Measurements from ENCODE around the gene NSFL1C.
"Not testable (repeated sequence)": the region's sequence is repeated elsewhere in the genome, so short reads cannot be mapped to it uniquely, and the experiment has no call there.

Gene NSFL1C

GRCh38 chr20:1422753-1423152, 43.9 kb downstream of the NSFL1C start:
- no peak for DNase-seq

GRCh38 chr20:1420066-1420465, 46.6 kb downstream of the NSFL1C start:
- no peak for DNase-seq

- DNase-seq = no peak
Observed at GRCh38 chr20:1418350-1418749, 48.3 kb downstream of the NSFL1C start.

- no peak for DNase-seq
Observed at GRCh38 chr20:1417790-1418189, 48.9 kb downstream of the NSFL1C start.

DNA sequence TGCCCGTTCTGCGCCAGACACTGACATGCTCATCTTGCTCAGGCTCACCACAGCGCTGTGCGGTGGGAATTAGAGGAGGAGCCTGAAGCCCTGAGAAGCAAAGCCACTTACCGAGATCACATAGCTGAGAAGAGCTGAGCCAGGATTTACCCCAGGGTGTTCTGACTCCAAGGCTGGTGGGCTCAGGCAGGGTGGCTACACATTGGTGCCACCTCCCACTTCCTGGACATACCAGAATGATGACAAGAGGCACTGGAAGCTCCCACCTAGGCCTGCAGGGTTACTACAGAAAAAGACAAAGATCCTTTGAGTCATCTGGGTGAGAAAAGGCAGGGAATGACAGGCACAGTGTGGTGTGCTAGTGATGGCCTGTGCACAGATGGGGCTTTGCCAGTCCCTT, 49.4 kb downstream of the NSFL1C start:
- no peak for DNase-seq

GRCh38 chr20:1415667-1416468, 50.8 kb downstream of the NSFL1C start:
- no peak for DNase-seq

DNA sequence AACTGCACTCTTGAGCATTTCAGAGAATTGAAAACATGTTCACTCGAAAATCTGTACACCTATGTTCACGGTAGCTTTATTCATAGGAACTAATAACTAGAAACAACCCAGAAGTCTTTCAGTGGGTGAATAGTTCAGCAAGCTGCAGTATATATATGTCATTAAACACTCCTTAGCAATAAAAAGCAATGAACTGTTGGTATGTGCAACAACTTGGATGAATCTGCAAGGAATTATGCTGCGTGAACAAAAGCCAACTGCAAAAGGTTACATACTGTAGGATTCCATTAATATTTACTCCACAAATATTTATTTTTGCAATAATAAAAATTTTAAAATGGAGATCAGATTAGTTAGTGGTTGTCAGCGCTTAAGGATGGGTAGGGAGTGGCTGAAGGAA, 51.7 kb downstream of the NSFL1C start:
- DNase-seq = no peak

DNA sequence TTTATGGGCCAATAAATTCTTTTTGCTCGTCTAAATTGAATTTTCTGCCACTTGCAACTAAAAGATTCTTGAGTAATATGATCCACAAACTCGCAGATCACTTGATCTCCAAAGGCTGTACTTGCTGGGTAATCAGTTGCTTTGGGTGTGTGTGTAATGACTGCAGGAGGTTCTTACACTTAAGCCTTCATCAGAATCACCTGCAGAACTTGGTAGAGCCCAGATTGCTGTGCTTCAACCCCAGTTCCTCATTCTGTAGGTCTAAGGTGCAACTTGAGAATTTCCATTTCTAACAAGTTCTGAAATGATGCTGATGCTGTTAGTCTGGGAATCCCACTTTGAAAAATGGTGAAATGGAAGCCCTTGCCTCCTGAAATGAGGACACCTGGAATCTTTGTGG, 60.8 kb downstream of the NSFL1C start:
- DNase-seq = no peak

- no peak for DNase-seq
Observed at GRCh38 chr20:1403624-1404023, 63.0 kb downstream of the NSFL1C start.

DNA sequence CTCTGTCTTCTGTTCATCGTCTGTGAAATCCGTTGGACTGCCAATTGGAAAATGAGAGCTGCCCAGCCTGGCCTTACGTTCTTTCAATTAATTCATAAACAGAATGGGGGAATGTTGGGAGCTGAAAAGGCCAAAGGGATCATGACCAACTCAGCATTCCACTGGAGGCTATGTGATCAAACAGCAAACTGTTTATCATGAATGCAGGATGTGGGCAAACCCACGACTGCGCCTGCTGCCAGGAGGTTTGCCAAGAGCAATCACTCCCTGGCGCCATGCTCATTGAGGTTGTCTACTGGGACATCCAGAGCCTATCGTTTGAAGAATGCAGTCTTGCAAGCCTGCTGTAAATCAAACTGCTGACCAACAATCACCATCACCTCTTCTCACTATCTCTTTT, 64.5 kb downstream of the NSFL1C start:
- no peak for DNase-seq

DNA sequence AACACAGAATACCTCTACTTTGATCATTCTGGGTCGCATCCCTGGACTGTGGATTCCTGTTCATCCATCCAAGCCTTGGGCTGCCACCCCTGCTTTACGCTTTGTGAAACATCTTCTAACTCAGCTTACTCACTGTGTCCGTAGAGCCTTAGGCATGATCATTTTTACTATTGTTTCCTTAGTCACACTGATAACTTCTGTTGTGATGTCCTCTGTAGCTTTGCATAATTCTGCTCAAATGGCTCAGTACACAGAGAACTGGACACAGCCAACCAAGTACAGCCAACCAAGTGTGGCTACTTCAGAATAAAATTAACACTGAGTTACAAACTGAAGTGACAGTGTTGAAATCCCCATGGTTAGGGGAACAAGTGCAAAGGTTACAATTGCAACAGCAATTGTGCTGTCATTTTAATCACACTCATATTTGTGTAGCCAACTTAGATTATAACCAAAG, 65.2 kb downstream of the NSFL1C start:
- no peak for DNase-seq

- DNase-seq = not testable (repeated sequence)
Observed at GRCh38 chr20:1399678-1400366, 66.8 kb downstream of the NSFL1C start.

- not testable (repeated sequence) for DNase-seq
Observed at GRCh38 chr20:1398185-1398584, 68.5 kb downstream of the NSFL1C start.

DNA sequence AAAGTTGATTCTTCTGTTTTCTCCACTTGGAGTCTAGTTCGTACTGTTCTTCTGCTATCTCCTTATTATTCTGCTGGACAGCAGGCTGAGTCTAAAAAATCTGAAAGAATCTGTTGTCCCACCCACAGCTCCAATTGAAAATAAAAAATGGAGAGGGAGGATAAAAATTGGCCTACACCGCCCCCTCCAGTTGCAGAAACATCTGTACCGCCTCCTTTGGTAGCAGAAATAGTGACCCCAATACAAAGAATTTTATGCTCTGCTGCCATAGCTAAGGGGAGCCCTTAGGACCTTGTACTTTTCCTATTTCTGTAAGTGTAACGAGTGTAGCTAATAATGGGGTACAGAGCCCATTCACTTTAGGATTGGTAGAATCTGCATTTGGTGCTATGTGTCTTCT, 68.9 kb downstream of the NSFL1C start:
- DNase-seq = no peak

DNA sequence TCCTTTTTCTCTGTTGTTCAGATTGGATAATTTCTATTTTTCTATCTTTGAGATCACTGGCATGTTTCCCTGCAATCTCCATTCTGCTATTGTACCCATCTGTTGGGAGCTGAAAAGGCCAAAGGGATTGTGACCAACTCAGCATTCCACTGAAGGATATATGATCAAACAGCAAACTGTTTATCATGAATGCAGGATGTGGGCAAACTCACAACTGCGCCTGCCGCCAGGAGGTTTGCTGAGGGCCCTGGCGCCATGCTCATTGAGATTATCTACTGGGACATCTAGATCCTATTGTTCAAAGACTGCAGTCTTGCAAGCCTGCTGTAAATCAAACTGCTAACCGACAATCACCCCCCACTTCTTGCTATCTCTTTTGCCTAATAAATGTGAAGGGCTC, 69.9 kb downstream of the NSFL1C start:
- no peak for DNase-seq

GRCh38 chr20:1396264-1396663, 70.4 kb downstream of the NSFL1C start:
- no peak for DNase-seq

- no peak for DNase-seq
Observed at GRCh38 chr20:1394686-1395085, 72.0 kb downstream of the NSFL1C start.

GRCh38 chr20:1393507-1393882, 73.2 kb downstream of the NSFL1C start:
- DNase-seq = no peak

- DNase-seq = peak; percentile 94
Observed at GRCh38 chr20:1392693-1393506, 73.7 kb downstream of the NSFL1C start, which contains the start of gene FKBP1A. FKBP1A (minus strand) TSS chr20:1393054; CDS start chr20:1392998, 56 bp downstream.

DNA sequence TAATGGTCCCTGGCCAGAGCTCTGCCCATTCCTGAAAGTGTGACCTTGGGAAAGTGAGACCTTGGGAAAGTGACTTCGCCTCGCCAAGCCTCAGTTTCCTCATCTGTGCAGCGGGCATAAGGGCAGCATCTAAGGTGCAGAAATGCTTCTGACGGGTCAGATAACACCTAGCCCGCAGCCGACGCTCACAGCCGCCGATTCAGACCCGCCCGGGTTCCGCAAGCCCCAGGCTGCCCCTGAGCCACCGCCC, 74.3 kb downstream of the NSFL1C start:
- DNase-seq = no peak
